ENCODE results near the gene MUC15.
"Not testable (repeated sequence)": the region's sequence is repeated elsewhere in the genome, so short reads cannot be mapped to it uniquely, and the experiment has no call there.

The MUC15 gene

GRCh38 chr11:26599425-26599824 lies 27.4 kb upstream of the MUC15 start:
- H2BK15ac ChIP-seq (ENCODE audit: low read length), result no peak overlapping the region
- no CpG with 5 or more reads among the region's 2 CpGs for WGBS, 2 donors (ENCODE audit: extremely low coverage in 2 of 2, insufficient read length in 2 of 2, insufficient replicate concordance in 1 of 2)
- no peaks in the 10 kb centered on the region for H3K27me3 ChIP-seq (ENCODE audit: control insufficient read depth in 3 of 3, insufficient read depth in 3 of 3, low read depth in 1 of 3, low read length in 3 of 3)
- H3K23ac ChIP-seq (ENCODE audit: low read depth, low read length, poor library complexity), result no peak overlapping the region
- no peak overlapping the region for H3K27ac ChIP-seq (replicated peaks; ENCODE audit: low read length)
- H3K9ac ChIP-seq (ENCODE audit: low read depth, low read length, poor library complexity), result no peak overlapping the region
- peaks cover 0 to 4% of the 10 kb centered on the region in 2 donors for H3K4me1 ChIP-seq (ENCODE audit: control insufficient read depth in 2 of 2, insufficient read depth in 1 of 2, low read depth in 1 of 2, low read length in 2 of 2)
- H3K4me3 ChIP-seq (ENCODE audit: low read length in 2 of 2), result no peak overlapping the region
- no peak overlapping the region for H3K4me2 ChIP-seq (ENCODE audit: insufficient read depth, low read length, poor library complexity, severe bottlenecking)
- no peak overlapping the region for H2BK120ac ChIP-seq (ENCODE audit: low read depth, low read length)
- H2BK12ac ChIP-seq (ENCODE audit: low read length), result no peak overlapping the region
- H3K14ac ChIP-seq (ENCODE audit: low read length), result no peak overlapping the region
- H4K8ac ChIP-seq (ENCODE audit: low read depth, low read length), result no peak overlapping the region
- H2AK5ac ChIP-seq (ENCODE audit: low read depth, low read length), result no peak overlapping the region
- H3K9me3 ChIP-seq (replicated peaks in 1 of 2; ENCODE audit: control insufficient read depth in 2 of 2, insufficient read depth in 1 of 2, low read depth in 1 of 2, low read length in 2 of 2), result no peaks in the 10 kb centered on the region
- no peaks in the 10 kb centered on the region for H3K36me3 ChIP-seq (replicated peaks in 1 of 2; ENCODE audit: control insufficient read depth in 2 of 2, insufficient read depth in 2 of 2, low read length in 2 of 2)
- no peak overlapping the region for H4K91ac ChIP-seq (ENCODE audit: low read depth, low read length, poor library complexity)
- no peak overlapping the region for H3K18ac ChIP-seq (ENCODE audit: low read length)
- H2AFZ ChIP-seq (ENCODE audit: low read length), result no peak overlapping the region
- no peak for DNase-seq (ENCODE audit: low spot score)
- H2BK5ac ChIP-seq (ENCODE audit: low read length), result no peak overlapping the region
- no peaks in the 10 kb centered on the region for H3K79me1 ChIP-seq (ENCODE audit: low read depth, low read length)
- no peak overlapping the region for H3K4ac ChIP-seq (ENCODE audit: low read length)

GRCh38 chr11:26597899-26598298 lies 25.8 kb upstream of the MUC15 start:
- DNase-seq (ENCODE audit: low spot score), result no peak
- no peak overlapping the region for H3K4ac ChIP-seq (ENCODE audit: low read length)
- no peaks in the 10 kb centered on the region for H3K27me3 ChIP-seq (ENCODE audit: control insufficient read depth in 3 of 3, insufficient read depth in 3 of 3, low read depth in 1 of 3, low read length in 3 of 3)
- H2AFZ ChIP-seq (ENCODE audit: low read length), result peak overlapping the region; percentile 53
- no peak overlapping the region for H3K18ac ChIP-seq (ENCODE audit: low read length)
- no peak overlapping the region for H4K91ac ChIP-seq (ENCODE audit: low read depth, low read length, poor library complexity)
- no peak overlapping the region for H2BK12ac ChIP-seq (ENCODE audit: low read length)
- no peak overlapping the region for H3K27ac ChIP-seq (replicated peaks; ENCODE audit: low read length)
- H2BK120ac ChIP-seq (ENCODE audit: low read depth, low read length), result no peak overlapping the region
- H4K8ac ChIP-seq (ENCODE audit: low read depth, low read length), result no peak overlapping the region
- H3K36me3 ChIP-seq (replicated peaks in 1 of 2; ENCODE audit: control insufficient read depth in 2 of 2, insufficient read depth in 2 of 2, low read length in 2 of 2), result no peaks in the 10 kb centered on the region
- H3K4me2 ChIP-seq (ENCODE audit: insufficient read depth, low read length, poor library complexity, severe bottlenecking), result no peak overlapping the region
- H3K23ac ChIP-seq (ENCODE audit: low read depth, low read length, poor library complexity), result no peak overlapping the region
- H3K79me1 ChIP-seq (ENCODE audit: low read depth, low read length), result no peaks in the 10 kb centered on the region
- no peak overlapping the region for H3K9ac ChIP-seq (ENCODE audit: low read depth, low read length, poor library complexity)
- no peak overlapping the region for H2BK5ac ChIP-seq (ENCODE audit: low read length)
- WGBS, 2 donors (ENCODE audit: extremely low coverage in 2 of 2, insufficient read length in 2 of 2, insufficient replicate concordance in 1 of 2), result no CpG with 5 or more reads among the region's 2 CpGs
- H2AK5ac ChIP-seq (ENCODE audit: low read depth, low read length), result no peak overlapping the region
- no peak overlapping the region for H2BK15ac ChIP-seq (ENCODE audit: low read length)
- no peak overlapping the region for H3K14ac ChIP-seq (ENCODE audit: low read length)
- H3K9me3 ChIP-seq (replicated peaks in 1 of 2; ENCODE audit: control insufficient read depth in 2 of 2, insufficient read depth in 1 of 2, low read depth in 1 of 2, low read length in 2 of 2), result no peaks in the 10 kb centered on the region
- peaks cover 0 to 4% of the 10 kb centered on the region in 2 donors for H3K4me1 ChIP-seq (ENCODE audit: control insufficient read depth in 2 of 2, insufficient read depth in 1 of 2, low read depth in 1 of 2, low read length in 2 of 2)
- no peak overlapping the region for H3K4me3 ChIP-seq (ENCODE audit: low read length in 2 of 2)

- not testable (repeated sequence) for H3K27ac ChIP-seq (replicated peaks; ENCODE audit: low read length); H4K8ac ChIP-seq (ENCODE audit: low read depth, low read length); H2BK15ac ChIP-seq (ENCODE audit: low read length); H3K18ac ChIP-seq (ENCODE audit: low read length); DNase-seq (ENCODE audit: low spot score); H2BK120ac ChIP-seq (ENCODE audit: low read depth, low read length); H3K4me1 ChIP-seq (ENCODE audit: control insufficient read depth in 2 of 2, insufficient read depth in 1 of 2, low read depth in 1 of 2, low read length in 2 of 2); H4K91ac ChIP-seq (ENCODE audit: low read depth, low read length, poor library complexity); H3K9me3 ChIP-seq (replicated peaks in 1 of 2; ENCODE audit: control insufficient read depth in 2 of 2, insufficient read depth in 1 of 2, low read depth in 1 of 2, low read length in 2 of 2); H2AK5ac ChIP-seq (ENCODE audit: low read depth, low read length); H3K14ac ChIP-seq (ENCODE audit: low read length); H3K79me1 ChIP-seq (ENCODE audit: low read depth, low read length); H3K4me3 ChIP-seq (ENCODE audit: low read length in 2 of 2); H3K23ac ChIP-seq (ENCODE audit: low read depth, low read length, poor library complexity); H3K4ac ChIP-seq (ENCODE audit: low read length); H2BK5ac ChIP-seq (ENCODE audit: low read length); H3K27me3 ChIP-seq (ENCODE audit: control insufficient read depth in 3 of 3, insufficient read depth in 3 of 3, low read depth in 1 of 3, low read length in 3 of 3); H3K36me3 ChIP-seq (replicated peaks in 1 of 2; ENCODE audit: control insufficient read depth in 2 of 2, insufficient read depth in 2 of 2, low read length in 2 of 2); H3K9ac ChIP-seq (ENCODE audit: low read depth, low read length, poor library complexity); H2BK12ac ChIP-seq (ENCODE audit: low read length); H3K4me2 ChIP-seq (ENCODE audit: insufficient read depth, low read length, poor library complexity, severe bottlenecking)
- H2AFZ ChIP-seq (ENCODE audit: low read length), result peak overlapping the region; percentile 53
- no CpG with 5 or more reads among the region's 20 CpGs for WGBS, 2 donors (ENCODE audit: extremely low coverage in 2 of 2, insufficient read length in 2 of 2, insufficient replicate concordance in 1 of 2)
These were observed 25.1 kb upstream of the MUC15 start for GRCh38 chr11:26597049-26597689.

GRCh38 chr11:26595207-26595865 lies 23.3 kb upstream of the MUC15 start:
- H2AK5ac ChIP-seq (ENCODE audit: low read depth, low read length), result not testable (repeated sequence)

More at GRCh38 chr11:26595207-26595865, 23.3 kb upstream of the MUC15 start:
- H3K4me1 ChIP-seq (ENCODE audit: control insufficient read depth in 2 of 2, insufficient read depth in 1 of 2, low read depth in 1 of 2, low read length in 2 of 2); H2AFZ ChIP-seq (ENCODE audit: low read length); H3K9ac ChIP-seq (ENCODE audit: low read depth, low read length, poor library complexity); H3K27ac ChIP-seq (replicated peaks; ENCODE audit: low read length); DNase-seq (ENCODE audit: low spot score); H3K36me3 ChIP-seq (replicated peaks in 1 of 2; ENCODE audit: control insufficient read depth in 2 of 2, insufficient read depth in 2 of 2, low read length in 2 of 2); H3K14ac ChIP-seq (ENCODE audit: low read length); H3K4me3 ChIP-seq (ENCODE audit: low read length in 2 of 2); H4K91ac ChIP-seq (ENCODE audit: low read depth, low read length, poor library complexity); H2BK12ac ChIP-seq (ENCODE audit: low read length); H3K79me1 ChIP-seq (ENCODE audit: low read depth, low read length); H3K23ac ChIP-seq (ENCODE audit: low read depth, low read length, poor library complexity); H2BK15ac ChIP-seq (ENCODE audit: low read length); H3K27me3 ChIP-seq (ENCODE audit: control insufficient read depth in 3 of 3, insufficient read depth in 3 of 3, low read depth in 1 of 3, low read length in 3 of 3); H2BK120ac ChIP-seq (ENCODE audit: low read depth, low read length); H4K8ac ChIP-seq (ENCODE audit: low read depth, low read length); H3K4ac ChIP-seq (ENCODE audit: low read length); H3K4me2 ChIP-seq (ENCODE audit: insufficient read depth, low read length, poor library complexity, severe bottlenecking); H3K18ac ChIP-seq (ENCODE audit: low read length); H2BK5ac ChIP-seq (ENCODE audit: low read length); H3K9me3 ChIP-seq (replicated peaks in 1 of 2; ENCODE audit: control insufficient read depth in 2 of 2, insufficient read depth in 1 of 2, low read depth in 1 of 2, low read length in 2 of 2): not testable (repeated sequence)
- WGBS, 2 donors (ENCODE audit: extremely low coverage in 2 of 2, insufficient read length in 2 of 2, insufficient replicate concordance in 1 of 2), result no CpG with 5 or more reads among the region's 7 CpGs

All from neuronal stem cell (in vitro differentiated cells).